Neural crest cell (in vitro differentiated cells): ENCODE measurements around the gene FOXC1. TPM values are rescaled to one million over a fixed set of nuclear protein-coding genes. Genes with fewer than 3 reads are reported as not detected.

ENCODE experiments used
- DNase-seq: peaks from one replicate; pipeline ENCODE4 v3.0.0; 2021; ENCODE audit warnings: low read depth, mixed read lengths, low spot score
- H3K27ac Mint-ChIP-seq: one replicate; pipeline ENCODE4 v1.8.0; 2021; ENCODE audit warnings: mild to moderate bottlenecking, mixed read lengths; ENCODE audit not compliant: unreplicated experiment
- H3K27me3 Mint-ChIP-seq: 2 replicates; pipeline ENCODE4 v1.8.0; 2021; ENCODE audit warnings: low read depth, mild to moderate bottlenecking, mixed read lengths
- H3K36me3 Mint-ChIP-seq: 2 replicates; pipeline ENCODE4 v1.8.0; 2021; ENCODE audit warnings: low read depth, mild to moderate bottlenecking, mixed read lengths
- H3K4me1 Mint-ChIP-seq: 2 replicates; pipeline ENCODE4 v1.8.0; 2021; ENCODE audit warnings: mixed read lengths
- H3K4me3 Mint-ChIP-seq: one replicate; pipeline ENCODE4 v1.8.0; 2021; ENCODE audit warnings: mild to moderate bottlenecking, mixed read lengths
- H3K9me3 Mint-ChIP-seq: 2 replicates; pipeline ENCODE4 v1.8.0; 2021; ENCODE audit warnings: mixed read lengths
- CTCF ChIP-seq: fragments of 200-600 bp; sonication (generic); conservative IDR thresholded peaks from 2 replicates; pipeline ENCODE4 v1.5.0; 2021; ENCODE audit warnings: antibody characterized with exemption, mild to moderate bottlenecking
- total RNA-seq: library from RNA; stranded (reverse); gene quantifications from 2 replicates; pipeline ENCODE4 v1.2.1, GENCODE V29; 2021

The FOXC1 gene
- total RNA-seq, 1 donor from 2014 or later, result 1.7 TPM

DNA sequence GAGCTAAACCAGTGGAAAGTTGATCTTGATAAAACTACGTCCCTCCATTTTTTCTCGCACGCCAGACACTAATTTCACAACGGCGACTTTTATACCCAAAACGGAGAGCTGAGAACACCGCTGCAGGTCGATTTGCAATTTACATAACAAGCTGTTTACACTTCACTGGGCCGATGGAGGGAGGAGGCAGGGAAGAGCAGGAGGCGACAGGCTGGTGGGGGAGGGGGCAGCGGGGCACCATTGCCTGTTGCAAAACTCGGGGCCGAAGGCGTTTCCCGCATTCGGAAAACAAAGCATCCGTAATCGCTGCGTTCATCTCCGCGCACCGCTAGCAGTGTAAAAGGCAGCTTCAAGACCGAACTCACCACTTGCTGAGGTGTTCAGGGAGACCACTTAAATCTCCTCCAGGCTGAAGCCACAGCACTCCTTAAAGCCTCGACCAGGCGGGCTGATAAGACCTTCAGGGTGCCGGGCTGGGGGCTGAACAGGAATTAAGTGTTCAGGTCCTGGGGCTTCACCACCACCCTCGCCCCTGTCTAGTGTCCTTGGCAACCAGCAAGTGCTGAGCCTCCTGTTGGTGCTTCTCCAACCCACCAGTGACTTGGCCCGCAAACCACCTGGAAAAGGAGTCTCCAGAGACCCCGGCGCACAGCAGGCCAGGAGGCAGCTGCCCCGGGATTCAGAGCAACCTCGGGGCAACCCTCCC lies 2.0 kb upstream of the FOXC1 start:
- Mint-ChIP-seq H3K9me3 (no peaks in the 10 kb centered on the region), H3K4me1 (peaks cover 39% of the 10 kb centered on the region), H3K27ac (no peak overlapping the region), H3K27me3 (peaks cover 76% of the 10 kb centered on the region), H3K4me3 (peak overlapping the region; percentile 77), H3K36me3 (peaks cover 2% of the 10 kb centered on the region)
- no peak for TF ChIP-seq CTCF
- no peak for DNase-seq

- peaks cover 76% of the 10 kb centered on the region for H3K27me3 Mint-ChIP-seq
These were observed 1.3 kb upstream of the FOXC1 start for GRCh38 chr6:1608222-1609040.

GRCh38 chr6:1609041-1609647 lies 571 bp upstream of the FOXC1 start:
- Mint-ChIP-seq H3K4me3 (peak overlapping the region; percentile 68), H3K27ac (no peak overlapping the region), H3K36me3 (peaks cover 2% of the 10 kb centered on the region), H3K27me3 (peaks cover 75% of the 10 kb centered on the region), H3K9me3 (no peaks in the 10 kb centered on the region), H3K4me1 (peaks cover 42% of the 10 kb centered on the region)
- no peak for TF ChIP-seq CTCF
- DNase-seq, result no peak

More at GRCh38 chr6:1608222-1609040, 1.3 kb upstream of the FOXC1 start:
- H3K9me3 Mint-ChIP-seq, result no peaks in the 10 kb centered on the region
- no peak for DNase-seq
- H3K36me3 Mint-ChIP-seq, result peaks cover 2% of the 10 kb centered on the region
- H3K4me1 Mint-ChIP-seq, result peaks cover 42% of the 10 kb centered on the region
- H3K4me3 Mint-ChIP-seq, result peak overlapping the region; percentile 77
- no peak overlapping the region for H3K27ac Mint-ChIP-seq
- TF ChIP-seq CTCF, result no peak

GRCh38 chr6:1610497-1611321 lies 994 bp downstream of the FOXC1 start:
- Mint-ChIP-seq H3K4me1 (peaks cover 38% of the 10 kb centered on the region), H3K27ac (no peak overlapping the region), H3K27me3 (peaks cover 75% of the 10 kb centered on the region), H3K36me3 (peaks cover 2% of the 10 kb centered on the region), H3K4me3 (peak overlapping the region; percentile 89), H3K9me3 (no peaks in the 10 kb centered on the region)
- DNase-seq, result no peak
- no peak for TF ChIP-seq CTCF

- DNase-seq, result no peak
- H3K36me3 Mint-ChIP-seq, result peaks cover 2% of the 10 kb centered on the region
- H3K27ac Mint-ChIP-seq, result no peak overlapping the region
- H3K4me1 Mint-ChIP-seq, result peaks cover 39% of the 10 kb centered on the region
- TF ChIP-seq CTCF, result no peak
- no peak overlapping the region for H3K4me3 Mint-ChIP-seq
- peaks cover 75% of the 10 kb centered on the region for H3K27me3 Mint-ChIP-seq
- H3K9me3 Mint-ChIP-seq, result no peaks in the 10 kb centered on the region
These were observed 1.5 kb downstream of the FOXC1 start for GRCh38 chr6:1611322-1611571.
